ENCODE data around the gene PCDHGA6. TPM values are rescaled to one million over a fixed set of nuclear protein-coding genes. Genes with fewer than 3 reads are reported as not detected.

PCDHGA6 gene
- polyA plus RNA-seq, 4 donors: 4.9 to 11.1 (median 7.1) TPM

DNA sequence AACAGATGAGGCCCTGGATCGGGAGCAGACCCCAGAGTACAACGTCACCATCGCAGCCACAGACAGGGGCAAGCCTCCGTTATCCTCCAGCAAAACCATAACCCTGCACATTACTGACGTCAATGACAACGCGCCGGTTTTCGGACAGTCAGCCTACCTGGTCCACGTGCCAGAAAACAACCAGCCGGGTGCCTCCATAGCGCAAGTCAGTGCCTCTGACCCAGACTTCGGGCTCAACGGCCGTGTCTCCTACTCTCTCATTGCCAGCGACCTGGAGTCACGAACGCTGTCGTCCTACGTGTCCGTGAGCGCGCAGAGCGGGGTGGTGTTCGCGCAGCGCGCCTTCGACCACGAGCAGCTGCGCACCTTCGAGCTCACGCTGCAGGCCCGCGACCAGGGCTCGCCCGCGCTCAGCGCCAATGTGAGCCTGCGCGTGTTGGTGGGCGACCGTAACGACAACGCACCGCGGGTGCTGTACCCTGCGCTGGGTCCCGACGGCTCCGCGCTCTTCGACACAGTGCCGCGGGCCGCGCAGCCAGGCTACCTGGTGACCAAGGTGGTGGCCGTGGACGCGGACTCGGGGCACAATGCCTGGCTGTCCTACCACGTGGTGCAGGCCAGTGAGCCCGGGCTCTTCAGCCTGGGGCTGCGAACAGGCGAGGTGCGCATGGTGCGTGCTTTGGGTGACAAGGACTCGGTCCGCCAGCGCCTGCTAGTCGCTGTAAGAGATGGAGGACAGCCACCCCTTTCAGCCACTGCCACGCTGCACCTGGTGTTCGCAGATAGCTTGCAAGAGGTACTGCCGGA, 45.6 kb downstream of the PCDHGA6 start:
- no peak for DNase-seq (ENCODE audit: low read depth in 4 of 4, low spot score in 3 of 4)

GRCh38 chr5:141420855-141421488, 47.3 kb downstream of the PCDHGA6 start, which contains the start of gene PCDHGA11:
Gene PCDHGA11 (plus strand): TSS chr5:141421051. CDS start chr5:141421228, 177 bp downstream.
- no peak for DNase-seq (ENCODE audit: low read depth in 4 of 4, low spot score in 3 of 4)

DNA sequence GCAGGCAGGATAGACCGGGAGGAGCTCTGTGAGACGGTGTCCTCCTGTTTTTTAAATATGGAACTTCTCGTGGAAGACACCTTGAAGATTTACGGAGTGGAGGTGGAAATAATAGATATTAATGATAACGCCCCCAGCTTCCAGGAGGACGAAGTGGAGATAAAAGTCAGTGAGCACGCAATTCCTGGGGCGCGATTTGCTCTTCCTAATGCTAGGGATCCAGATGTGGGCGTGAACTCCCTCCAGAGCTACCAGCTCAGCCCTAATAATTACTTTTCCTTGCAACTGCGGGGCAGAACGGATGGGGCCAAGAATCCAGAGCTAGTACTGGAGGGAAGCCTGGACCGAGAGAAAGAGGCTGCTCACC, 47.8 kb downstream of the PCDHGA6 start:
- no peak for DNase-seq (ENCODE audit: low read depth in 4 of 4, low spot score in 3 of 4)

DNA sequence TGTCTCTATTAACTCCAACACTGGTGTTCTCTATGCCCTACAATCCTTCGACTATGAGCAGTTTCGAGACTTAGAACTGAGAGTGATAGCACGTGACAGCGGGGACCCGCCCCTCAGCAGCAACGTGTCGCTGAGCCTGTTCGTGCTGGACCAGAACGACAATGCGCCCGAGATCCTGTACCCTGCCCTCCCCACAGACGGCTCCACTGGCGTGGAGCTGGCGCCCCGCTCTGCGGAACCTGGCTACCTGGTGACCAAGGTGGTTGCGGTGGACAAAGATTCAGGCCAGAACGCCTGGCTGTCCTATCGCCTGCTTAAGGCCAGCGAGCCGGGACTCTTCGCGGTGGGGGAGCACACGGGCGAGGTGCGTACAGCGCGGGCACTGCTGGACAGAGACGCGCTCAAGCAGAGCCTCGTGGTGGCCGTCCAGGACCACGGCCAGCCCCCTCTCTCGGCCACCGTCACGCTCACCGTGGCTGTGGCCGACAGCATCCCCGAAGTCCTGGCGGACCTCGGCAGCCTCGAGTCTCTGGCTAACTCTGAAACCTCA, 49.1 kb downstream of the PCDHGA6 start:
- no peak for DNase-seq (ENCODE audit: low read depth in 4 of 4, low spot score in 3 of 4)

GRCh38 chr5:141427783-141428426, 54.2 kb downstream of the PCDHGA6 start:
- no peak for DNase-seq (ENCODE audit: low read depth in 4 of 4, low spot score in 3 of 4)

Other genes with a start within 250 kb of the PCDHGA6 start
- 10 to 100 TPM in 1 of 4 donors, 1 to 10 TPM in 3; 5.6 to 10.5 (median 8.0) TPM for gene PCDHB5, start 238.7 kb upstream of the PCDHGA6 start, polyA plus RNA-seq (ENCODE audit: insufficient read length in 4 of 4)
- 1 to 10 TPM; 2.5 to 4.5 (median 3.4) TPM for gene PCDHB6, start 223.8 kb upstream of the PCDHGA6 start, polyA plus RNA-seq (ENCODE audit: insufficient read length in 4 of 4)
- 1 to 10 TPM; 4.0 to 7.9 (median 5.6) TPM for gene PCDHB7, start 201.2 kb upstream of the PCDHGA6 start, polyA plus RNA-seq (ENCODE audit: insufficient read length in 4 of 4)
- 1 to 10 TPM; 1.2 to 3.5 (median 2.7) TPM for gene PCDHB8, start 196.1 kb upstream of the PCDHGA6 start, polyA plus RNA-seq (ENCODE audit: insufficient read length in 4 of 4)
- gene PCDHB16, start 191.5 kb upstream of the PCDHGA6 start, polyA plus RNA-seq (ENCODE audit: insufficient read length in 4 of 4): 1 to 10 TPM; 4.9 to 8.4 (median 5.7) TPM
- gene PCDHB9, start 186.7 kb upstream of the PCDHGA6 start, polyA plus RNA-seq (ENCODE audit: insufficient read length in 4 of 4): 1 to 10 TPM; 3.7 to 5.1 (median 4.5) TPM
- gene PCDHB10, start 181.5 kb upstream of the PCDHGA6 start, polyA plus RNA-seq (ENCODE audit: insufficient read length in 4 of 4): 10 to 100 TPM in 2 of 4 donors, 1 to 10 TPM in 2; 5.4 to 11.3 (median 8.3) TPM
- 1 to 10 TPM; 4.9 to 7.0 (median 6.5) TPM for gene PCDHB11, start 174.3 kb upstream of the PCDHGA6 start, polyA plus RNA-seq (ENCODE audit: insufficient read length in 4 of 4)
- gene PCDHB12, start 165.2 kb upstream of the PCDHGA6 start, polyA plus RNA-seq (ENCODE audit: insufficient read length in 4 of 4): 1 to 10 TPM; 4.9 to 8.6 (median 5.5) TPM
- gene PCDHB13, start 160.0 kb upstream of the PCDHGA6 start, polyA plus RNA-seq (ENCODE audit: insufficient read length in 4 of 4): 1 to 10 TPM; 5.5 to 8.1 (median 5.9) TPM
- 10 to 100 TPM in 3 of 4 donors, 1 to 10 TPM in 1; 9.9 to 13.5 (median 10.6) TPM for gene PCDHB14, start 150.5 kb upstream of the PCDHGA6 start, polyA plus RNA-seq (ENCODE audit: insufficient read length in 4 of 4)
- gene PCDHB15, start 128.5 kb upstream of the PCDHGA6 start, polyA plus RNA-seq (ENCODE audit: insufficient read length in 4 of 4): 10 to 100 TPM; 14.7 to 17.6 (median 16.6) TPM
- under 1 TPM in 1 of 4 donors, not detected in 3; 0.17 TPM for gene SLC25A2, start 69.8 kb upstream of the PCDHGA6 start, polyA plus RNA-seq (ENCODE audit: insufficient read length in 4 of 4)
- gene TAF7, start 53.1 kb upstream of the PCDHGA6 start, polyA plus RNA-seq (ENCODE audit: insufficient read length in 4 of 4): 100 to 1,000 TPM; 142 to 184 (median 157) TPM
- gene PCDHGA1, start 43.4 kb upstream of the PCDHGA6 start, polyA plus RNA-seq (ENCODE audit: insufficient read length in 4 of 4): 1 to 10 TPM in 1 of 4 donors, under 1 TPM in 3; 0.47 to 1.1 (median 0.84) TPM
- 10 to 100 TPM in 1 of 4 donors, 1 to 10 TPM in 3; 5.0 to 12.8 (median 7.0) TPM for gene PCDHGA2, start 35.1 kb upstream of the PCDHGA6 start, polyA plus RNA-seq (ENCODE audit: insufficient read length in 4 of 4)
- gene PCDHGA3, start 30.1 kb upstream of the PCDHGA6 start, polyA plus RNA-seq (ENCODE audit: insufficient read length in 4 of 4): 1 to 10 TPM; 2.3 to 6.2 (median 3.8) TPM
- gene PCDHGB1, start 23.8 kb upstream of the PCDHGA6 start, polyA plus RNA-seq (ENCODE audit: insufficient read length in 4 of 4): 1 to 10 TPM; 1.7 to 2.1 (median 1.9) TPM
- 1 to 10 TPM; 2.3 to 4.6 (median 2.4) TPM for gene PCDHGA4, start 18.9 kb upstream of the PCDHGA6 start, polyA plus RNA-seq (ENCODE audit: insufficient read length in 4 of 4)
- gene PCDHGB2, start 13.9 kb upstream of the PCDHGA6 start, polyA plus RNA-seq (ENCODE audit: insufficient read length in 4 of 4): 1 to 10 TPM; 3.5 to 5.2 (median 3.8) TPM
- 1 to 10 TPM; 2.2 to 6.1 (median 2.6) TPM for gene PCDHGA5, start 9.7 kb upstream of the PCDHGA6 start, polyA plus RNA-seq (ENCODE audit: insufficient read length in 4 of 4)
- 1 to 10 TPM; 1.5 to 2.8 (median 2.3) TPM for gene PCDHGB3, start 3.6 kb upstream of the PCDHGA6 start, polyA plus RNA-seq (ENCODE audit: insufficient read length in 4 of 4)
- gene PCDHGA7, start 8.9 kb downstream of the PCDHGA6 start, polyA plus RNA-seq (ENCODE audit: insufficient read length in 4 of 4): 1 to 10 TPM; 1.8 to 2.5 (median 2.1) TPM
- 1 to 10 TPM; 5.0 to 7.4 (median 5.5) TPM for gene PCDHGB4, start 13.8 kb downstream of the PCDHGA6 start, polyA plus RNA-seq (ENCODE audit: insufficient read length in 4 of 4)
- gene PCDHGA8, start 18.7 kb downstream of the PCDHGA6 start, polyA plus RNA-seq (ENCODE audit: insufficient read length in 4 of 4): under 1 TPM; 0.40 to 0.56 (median 0.44) TPM
- gene PCDHGB5, start 24.1 kb downstream of the PCDHGA6 start, polyA plus RNA-seq (ENCODE audit: insufficient read length in 4 of 4): 10 to 100 TPM in 1 of 4 donors, 1 to 10 TPM in 3; 9.6 to 10.3 (median 9.8) TPM
- 10 to 100 TPM in 1 of 4 donors, 1 to 10 TPM in 3; 4.9 to 10.1 (median 6.6) TPM for gene PCDHGA9, start 28.9 kb downstream of the PCDHGA6 start, polyA plus RNA-seq (ENCODE audit: insufficient read length in 4 of 4)
- gene PCDHGB6, start 34.1 kb downstream of the PCDHGA6 start, polyA plus RNA-seq (ENCODE audit: insufficient read length in 4 of 4): 10 to 100 TPM in 1 of 4 donors, 1 to 10 TPM in 3; 6.2 to 12.1 (median 8.4) TPM
- 1 to 10 TPM; 3.1 to 4.7 (median 3.5) TPM for gene PCDHGA10, start 39.1 kb downstream of the PCDHGA6 start, polyA plus RNA-seq (ENCODE audit: insufficient read length in 4 of 4)
- gene PCDHGB7, start 43.8 kb downstream of the PCDHGA6 start, polyA plus RNA-seq (ENCODE audit: insufficient read length in 4 of 4): 10 to 100 TPM; 13.7 to 16.9 (median 16.3) TPM
- 1 to 10 TPM; 4.3 to 5.2 (median 4.6) TPM for gene PCDHGA11, start 47.2 kb downstream of the PCDHGA6 start, polyA plus RNA-seq (ENCODE audit: insufficient read length in 4 of 4)
- gene PCDHGA12, start 56.6 kb downstream of the PCDHGA6 start, polyA plus RNA-seq (ENCODE audit: insufficient read length in 4 of 4): 1 to 10 TPM; 1.4 to 2.1 (median 1.7) TPM
- gene PCDHGC3, start 102.1 kb downstream of the PCDHGA6 start, polyA plus RNA-seq (ENCODE audit: insufficient read length in 4 of 4): 100 to 1,000 TPM in 3 of 4 donors, 10 to 100 TPM in 1; 98.1 to 164 (median 115) TPM
- 1 to 10 TPM; 2.7 to 3.1 (median 2.9) TPM for gene PCDHGC4, start 111.1 kb downstream of the PCDHGA6 start, polyA plus RNA-seq (ENCODE audit: insufficient read length in 4 of 4)
- gene PCDHGC5, start 115.2 kb downstream of the PCDHGA6 start, polyA plus RNA-seq (ENCODE audit: insufficient read length in 4 of 4): 1 to 10 TPM in 1 of 4 donors, under 1 TPM in 3; 0.24 to 1.0 (median 0.38) TPM
- gene DIAPH1, start 245.1 kb downstream of the PCDHGA6 start, polyA plus RNA-seq (ENCODE audit: insufficient read length in 4 of 4): 10 to 100 TPM; 43.8 to 81.2 (median 61.9) TPM

All from left renal pelvis (tissue), 4 donors.